ENCODE data around the gene MVB12A. TPM values are rescaled to one million over a fixed set of nuclear protein-coding genes. Genes with fewer than 3 reads are reported as not detected.
A peak's percentile ranks its signal among the peaks of the same experiment; 100 is the strongest.

Gene MVB12A
- total RNA-seq, 3 donors from 2014 or later (not counting 1 experiment from before 2014, with no cell fraction given): 28.4 to 30.1 (median 29.4) TPM

- TF ChIP-seq CTCF (IDR thresholded peaks at IDR 0.05): no peak
- intact Hi-C loops (cut with micrococcal nuclease): loop anchor here (2.0 kb wide), 1 partner anchor 17 kb away; no protein-coding TSS in a partner anchor
- H3K27ac ChIP-seq (ENCODE audit: low read length): no peak overlapping the region
- Mint-ChIP-seq H3K4me1 (peaks cover 32 to 54% of the 10 kb centered on the region in 2 donors), H3K27ac (peak overlapping the region; percentile 90 to 96), H3K27me3 (ENCODE audit: low read depth in 2 of 2) (no peaks in the 10 kb centered on the region), H3K9me3 (no peaks in the 10 kb centered on the region), H3K36me3 (no peaks in the 10 kb centered on the region), H3K4me3 (peak overlapping the region; percentile 98)
- H3K9me3 ChIP-seq (ENCODE audit: control insufficient read depth, insufficient read depth, low read length): no peaks in the 10 kb centered on the region
- WGBS (ENCODE audit: insufficient coverage): 72% methylated on average over 12 of the region's 12 CpGs
- H3K4me3 ChIP-seq (ENCODE audit: low read length): no peak overlapping the region
- no peaks in the 10 kb centered on the region for H3K36me3 ChIP-seq (ENCODE audit: control insufficient read depth, insufficient read depth, low read length)
- peak in 1 of 2 donors; percentile 23 for DNase-seq
- H3K27me3 ChIP-seq (ENCODE audit: control insufficient read depth, insufficient read depth, low read length): no peaks in the 10 kb centered on the region
- ATAC-seq: no peak
- peaks cover 49% of the 10 kb centered on the region for H3K4me1 ChIP-seq (ENCODE audit: control insufficient read depth, insufficient read depth, low read length)
Measured at GRCh38 chr19:17471410-17472125, 51.7 kb downstream of the MVB12A start.

DNA sequence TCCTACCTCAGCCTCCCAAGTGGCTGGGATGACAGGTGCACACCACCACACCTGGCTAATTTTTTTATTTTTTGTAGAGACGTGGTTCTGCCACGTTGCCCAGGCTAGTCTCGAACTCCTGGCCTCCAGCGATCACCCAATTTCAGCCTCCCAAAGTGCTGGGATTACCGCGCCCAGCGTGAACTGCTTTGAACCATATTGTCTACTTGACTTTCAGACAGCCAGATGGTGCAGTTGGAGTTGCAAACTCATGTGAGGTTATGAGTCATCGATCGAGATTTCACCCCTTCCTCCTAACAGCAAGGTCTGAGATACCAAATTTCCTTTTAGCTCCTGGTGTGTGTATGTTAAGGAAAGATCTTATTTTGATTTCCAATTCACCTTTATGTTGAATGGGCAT, 53.2 kb downstream of the MVB12A start:
- ATAC-seq: no peak
- H3K4me1 ChIP-seq (ENCODE audit: control insufficient read depth, insufficient read depth, low read length): peaks cover 49% of the 10 kb centered on the region

More for the DNA sequence above, 53.2 kb downstream of the MVB12A start:
- peak overlapping the region; percentile 54 to 64 for H3K27ac Mint-ChIP-seq
- no peaks in the 10 kb centered on the region for H3K9me3 ChIP-seq (ENCODE audit: control insufficient read depth, insufficient read depth, low read length)
- H3K36me3 Mint-ChIP-seq: no peaks in the 10 kb centered on the region
- no peaks in the 10 kb centered on the region for H3K9me3 Mint-ChIP-seq
- peak in 1 of 2 donors; percentile 27 for DNase-seq
- H3K4me3 Mint-ChIP-seq: peak overlapping the region; percentile 28
- H3K36me3 ChIP-seq (ENCODE audit: control insufficient read depth, insufficient read depth, low read length): no peaks in the 10 kb centered on the region
- no peaks in the 10 kb centered on the region for H3K27me3 ChIP-seq (ENCODE audit: control insufficient read depth, insufficient read depth, low read length)
- WGBS (ENCODE audit: insufficient coverage): 86% methylated on average over 7 of the region's 9 CpGs
- no peak overlapping the region for H3K27ac ChIP-seq (ENCODE audit: low read length)
- no peaks in the 10 kb centered on the region for H3K27me3 Mint-ChIP-seq (ENCODE audit: low read depth in 2 of 2)
- peaks cover 32 to 54% of the 10 kb centered on the region in 2 donors for H3K4me1 Mint-ChIP-seq
- no peak overlapping the region for H3K4me3 ChIP-seq (ENCODE audit: low read length)
- intact Hi-C loops (cut with micrococcal nuclease): no loop called here
- no peak for TF ChIP-seq CTCF (IDR thresholded peaks at IDR 0.05)

Other genes with a start within 250 kb of the MVB12A start
- 10 to 100 TPM; 16.4 to 21.1 (median 20.9) TPM for gene USE1, start 204.7 kb upstream of the MVB12A start, total RNA-seq
- gene OCEL1, start 193.8 kb upstream of the MVB12A start, total RNA-seq: 10 to 100 TPM; 28.1 to 39.1 (median 37.0) TPM
- gene NR2F6, start 174.1 kb upstream of the MVB12A start, total RNA-seq: 1 to 10 TPM; 1.3 to 4.2 (median 1.8) TPM
- gene USHBP1, start 155.3 kb upstream of the MVB12A start, total RNA-seq: not detected
- 100 to 1,000 TPM; 106 to 127 (median 106) TPM for gene BABAM1, start 152.6 kb upstream of the MVB12A start, total RNA-seq
- gene ANKLE1, start 138.1 kb upstream of the MVB12A start, total RNA-seq: 1 to 10 TPM; 1.3 to 3.6 (median 2.0) TPM
- gene ABHD8, start 116.6 kb upstream of the MVB12A start, total RNA-seq: 1 to 10 TPM; 7.5 to 10.0 (median 9.7) TPM
- 10 to 100 TPM; 26.9 to 40.8 (median 39.4) TPM for gene MRPL34, start 114.2 kb upstream of the MVB12A start, total RNA-seq
- gene DDA1, start 110.5 kb upstream of the MVB12A start, total RNA-seq: 10 to 100 TPM; 32.2 to 42.5 (median 37.7) TPM
- 10 to 100 TPM; 18.5 to 24.7 (median 19.1) TPM for gene ANO8, start 85.2 kb upstream of the MVB12A start, total RNA-seq
- gene GTPBP3, start 82.5 kb upstream of the MVB12A start, total RNA-seq: 10 to 100 TPM; 21.6 to 33.0 (median 27.7) TPM
- under 1 TPM in 2 of 3 donors, not detected in 1; 0.33 to 0.53 TPM for gene PLVAP, start 42.7 kb upstream of the MVB12A start, total RNA-seq
- gene CCDC194, start 25.9 kb upstream of the MVB12A start, total RNA-seq: 1 to 10 TPM in 2 of 3 donors, not detected in 1; 2.7 TPM
- gene BST2, start 14.4 kb upstream of the MVB12A start, total RNA-seq: 100 to 1,000 TPM in 2 of 3 donors, 10 to 100 TPM in 1; 84.8 to 106 (median 100) TPM
- gene TMEM221, start 28.6 kb downstream of the MVB12A start, total RNA-seq: not detected
- not detected for gene NXNL1, start 40.9 kb downstream of the MVB12A start, total RNA-seq
- gene SLC27A1, start 50.5 kb downstream of the MVB12A start, total RNA-seq: 10 to 100 TPM; 12.9 to 26.2 (median 16.3) TPM
- gene PGLS, start 91.6 kb downstream of the MVB12A start, total RNA-seq: 10 to 100 TPM; 52.9 to 58.1 (median 57.8) TPM
- 10 to 100 TPM; 39.0 to 55.4 (median 43.7) TPM for gene COLGALT1, start 135.6 kb downstream of the MVB12A start, total RNA-seq